NCI-H1105 (cell line): ENCODE measurements around the gene SNAPC4.
"Not testable (repeated sequence)": the region's sequence is repeated elsewhere in the genome, so short reads cannot be mapped to it uniquely, and the experiment has no call there.

Source experiments
- DNase-seq: peaks from one replicate; lab custom pipeline; 2025; lab: John Stamatoyannopoulos, UW

SNAPC4 gene

DNA sequence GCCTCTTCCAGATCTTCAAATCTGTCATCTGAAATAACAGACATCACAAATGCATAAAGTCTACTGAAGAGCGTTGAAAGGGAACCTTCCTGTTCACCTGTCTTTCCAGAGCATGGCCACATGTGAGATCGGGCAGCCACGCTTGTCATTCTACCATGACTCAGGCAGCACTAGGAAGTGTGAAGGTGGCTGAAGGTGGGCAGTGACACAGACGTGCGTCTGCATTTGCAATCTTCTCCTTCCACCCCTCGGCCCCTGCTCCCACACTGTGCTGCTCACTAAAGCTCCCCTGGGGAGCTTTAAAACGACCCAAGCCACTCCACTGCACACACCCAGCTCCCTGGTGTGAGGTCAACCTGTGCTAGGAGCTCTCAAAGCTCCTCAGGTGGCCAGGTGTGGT, 7.9 kb upstream of the SNAPC4 start:
- no peak for DNase-seq

DNA sequence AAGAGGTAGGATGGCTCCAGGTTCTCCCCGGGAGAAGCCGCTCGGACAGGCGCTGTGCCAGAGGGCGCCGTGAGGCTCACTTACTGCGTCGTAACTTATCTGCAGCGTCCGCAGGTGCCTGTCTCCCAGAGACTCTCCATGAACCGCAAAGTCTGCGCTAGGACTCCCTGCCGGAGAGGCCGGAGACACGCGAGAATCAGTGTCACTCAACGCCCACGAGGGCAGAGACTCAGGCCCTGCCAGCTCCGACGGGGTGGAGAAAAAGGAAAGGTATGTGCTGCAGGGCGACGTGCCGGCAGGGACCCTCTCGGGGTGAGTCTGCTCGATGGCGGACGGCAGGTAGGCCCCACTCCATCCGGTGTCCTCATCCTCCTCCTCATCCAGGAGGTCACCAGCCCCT, 7.1 kb upstream of the SNAPC4 start:
- DNase-seq, result not testable (repeated sequence)

DNA sequence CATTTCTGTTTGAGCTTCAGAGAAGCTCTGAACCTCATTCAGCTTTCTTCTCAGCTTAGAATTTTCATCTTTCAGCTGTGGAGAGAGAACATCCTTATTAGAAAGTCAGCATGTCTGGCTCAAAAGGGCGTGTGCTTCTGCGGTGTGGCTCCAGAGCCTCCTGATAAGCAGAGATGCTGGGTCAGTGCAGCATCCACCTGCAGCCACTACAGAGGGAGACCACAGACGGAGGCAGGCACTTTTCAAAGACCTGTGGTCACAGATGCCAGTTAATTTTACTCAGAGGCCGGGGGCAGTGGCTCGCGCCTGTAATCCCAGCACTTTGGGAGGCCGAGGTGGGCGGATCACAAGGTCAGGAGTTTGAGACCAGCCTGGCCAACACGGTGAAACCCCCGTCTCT, 5.9 kb upstream of the SNAPC4 start:
- not testable (repeated sequence) for DNase-seq

DNA sequence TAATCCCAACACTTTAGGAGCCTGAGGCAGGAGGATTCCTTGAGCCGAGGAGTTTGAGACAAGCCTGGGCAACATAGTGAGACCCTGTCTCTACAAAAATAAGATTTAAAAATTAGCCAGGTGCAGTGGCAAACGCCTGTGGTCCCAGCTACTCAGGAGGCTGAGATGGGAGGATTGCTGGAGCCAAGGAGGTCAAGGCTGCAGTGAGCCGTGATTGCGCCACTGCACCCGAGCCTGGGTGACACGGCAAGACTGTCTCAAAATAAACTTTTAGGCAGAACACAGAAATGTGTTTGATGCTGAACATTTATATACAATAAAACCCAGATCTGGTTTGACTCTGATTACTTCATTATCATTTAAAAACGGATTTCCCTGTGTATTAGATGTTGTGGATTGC, 5.5 kb upstream of the SNAPC4 start:
- DNase-seq, result no peak

DNA sequence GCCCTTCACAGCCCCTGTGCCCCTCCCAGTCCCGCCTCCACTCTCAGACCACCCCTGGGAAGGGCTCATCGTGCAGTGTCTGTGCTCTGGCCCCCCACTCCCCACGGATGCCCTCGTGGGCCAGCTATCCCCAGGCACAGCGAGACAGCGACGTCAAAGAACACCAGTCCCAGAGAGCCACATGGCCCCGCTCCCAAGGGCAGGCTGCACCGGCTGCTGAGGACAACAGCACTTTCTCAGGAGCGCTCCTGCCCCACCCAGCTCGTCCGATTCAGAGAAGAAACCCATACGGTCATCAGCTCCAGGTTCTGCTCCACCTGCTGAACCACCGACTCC, 4.8 kb upstream of the SNAPC4 start:
- DNase-seq, result no peak

DNA sequence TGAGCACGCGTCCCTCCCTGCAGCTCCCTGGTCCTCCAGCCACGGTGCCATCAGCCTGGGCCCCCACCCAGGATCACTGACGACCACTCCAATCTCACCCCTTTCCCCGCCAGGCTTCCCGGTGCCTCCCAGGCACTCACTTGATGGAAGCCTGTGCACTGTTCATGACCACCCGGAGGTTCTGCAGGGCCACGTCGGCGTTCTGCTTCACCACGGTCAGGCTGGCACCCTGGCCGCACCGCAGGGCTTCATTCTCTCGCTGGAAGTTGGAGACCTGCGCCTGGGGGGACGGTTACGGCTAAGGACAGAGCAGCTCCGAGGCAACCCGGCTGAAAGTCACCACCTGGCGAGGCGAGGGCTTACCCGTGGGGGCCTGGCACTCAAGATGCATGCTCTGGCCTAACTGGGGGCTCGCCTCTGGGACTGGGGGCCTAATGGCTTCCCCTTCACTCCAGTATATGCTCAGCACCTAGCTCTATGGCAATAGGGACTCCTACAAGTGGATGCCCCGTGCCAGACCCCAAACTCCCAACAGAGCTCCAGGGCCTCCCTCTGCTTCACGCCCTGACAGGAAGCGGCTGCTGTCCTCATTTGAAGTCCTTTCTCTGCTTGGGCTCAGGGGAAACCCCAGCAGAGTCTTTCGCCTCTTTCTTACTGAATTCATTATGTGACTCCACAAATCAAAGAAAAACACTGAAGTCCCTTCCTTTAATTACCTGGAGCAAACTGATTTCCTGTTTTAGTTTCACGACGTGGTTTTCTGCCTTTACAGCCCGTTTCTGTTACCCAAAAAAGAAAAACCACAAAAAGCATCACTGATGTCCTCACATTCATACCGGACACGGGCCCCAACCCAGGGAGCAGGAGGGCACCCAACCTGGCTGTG, 4.2 kb upstream of the SNAPC4 start:
- no peak for DNase-seq

DNA sequence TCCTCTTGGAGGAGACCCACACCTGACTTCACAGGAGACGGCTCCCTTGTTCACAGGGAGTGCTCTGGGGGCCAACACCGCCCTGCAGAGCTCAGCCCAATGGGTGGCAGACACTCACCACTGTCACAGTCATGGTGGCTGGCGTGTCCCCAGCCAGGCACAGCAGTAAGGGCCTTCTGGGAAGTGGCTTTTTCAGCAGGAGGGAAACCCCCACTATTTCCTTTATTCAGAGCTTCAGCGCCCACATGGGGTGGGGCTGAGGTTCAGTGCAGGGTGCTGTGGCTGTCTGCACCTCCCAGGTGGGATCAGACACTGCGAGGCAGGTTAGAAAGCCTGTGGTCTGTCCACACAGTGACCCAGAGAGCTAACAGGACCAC, 3.6 kb upstream of the SNAPC4 start:
- no peak for DNase-seq

DNA sequence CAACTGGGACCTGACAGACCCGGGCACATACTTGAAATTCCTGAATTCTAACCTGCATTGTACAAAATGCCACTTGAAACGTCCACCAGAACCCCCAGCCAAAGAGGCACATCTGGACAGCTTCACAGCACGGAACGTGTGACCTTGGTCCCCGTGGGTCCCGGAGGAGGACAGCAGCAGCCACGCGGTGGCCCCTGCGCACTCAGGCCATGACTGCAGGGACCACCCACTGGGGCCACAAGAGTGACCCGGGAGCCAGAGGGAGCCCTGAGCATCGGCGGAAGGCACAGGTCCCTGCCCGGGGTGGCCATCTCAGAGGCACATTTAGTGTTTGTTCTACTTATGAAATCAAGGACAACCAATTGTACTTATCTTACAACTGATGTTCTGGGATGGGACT, 2.1 kb upstream of the SNAPC4 start:
- no peak for DNase-seq

GRCh38 chr9:136401173-136401922, 1.4 kb upstream of the SNAPC4 start:
- no peak for DNase-seq

DNA sequence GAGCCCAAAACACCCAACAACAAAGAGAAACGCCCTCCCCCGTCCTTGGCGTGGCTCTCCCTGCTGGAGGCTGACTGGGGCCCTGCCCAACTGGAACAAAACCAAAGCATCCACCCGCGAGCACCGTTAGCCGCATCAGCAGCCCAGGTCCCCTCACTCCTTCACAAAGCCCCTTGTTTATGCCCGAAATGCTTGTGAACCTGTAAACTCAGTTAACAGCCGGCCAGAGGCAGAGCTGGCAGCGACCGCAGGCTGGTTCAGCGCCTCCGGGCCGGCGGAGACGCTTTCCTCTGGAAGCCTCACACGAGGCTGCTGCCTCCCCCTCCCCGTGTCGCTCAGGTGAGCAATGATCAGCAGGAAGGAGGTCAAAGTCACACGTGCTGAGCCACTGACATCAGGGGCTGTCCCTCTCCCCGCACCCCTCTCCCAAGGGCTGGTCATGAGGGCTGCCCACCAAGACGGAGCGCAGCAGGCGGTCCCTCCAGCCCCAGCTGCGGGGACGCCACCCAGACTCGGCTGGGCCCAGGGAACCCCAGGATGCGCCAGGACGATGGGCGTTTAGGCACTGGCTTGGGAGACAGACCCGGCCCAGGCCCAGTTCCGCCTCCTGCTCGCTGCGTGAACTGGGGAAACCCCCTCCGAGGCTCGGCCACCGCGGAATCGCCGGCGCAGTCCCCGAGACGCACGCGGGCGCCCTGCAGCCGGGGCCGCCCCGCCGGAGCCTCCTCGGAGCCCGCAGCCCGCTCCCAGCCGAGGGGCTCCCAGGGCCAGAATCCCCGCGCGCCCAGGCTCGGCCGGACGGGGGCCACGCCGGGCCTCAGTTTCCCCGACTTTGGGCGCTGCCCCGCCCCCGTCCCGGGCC, 563 bp downstream of the SNAPC4 start:
- DNase-seq, result no peak

GRCh38 chr9:136398286-136398685, 1.7 kb downstream of the SNAPC4 start:
- DNase-seq, result no peak

- no peak for DNase-seq
These were observed 2.3 kb downstream of the SNAPC4 start for GRCh38 chr9:136397643-136398042.

DNA sequence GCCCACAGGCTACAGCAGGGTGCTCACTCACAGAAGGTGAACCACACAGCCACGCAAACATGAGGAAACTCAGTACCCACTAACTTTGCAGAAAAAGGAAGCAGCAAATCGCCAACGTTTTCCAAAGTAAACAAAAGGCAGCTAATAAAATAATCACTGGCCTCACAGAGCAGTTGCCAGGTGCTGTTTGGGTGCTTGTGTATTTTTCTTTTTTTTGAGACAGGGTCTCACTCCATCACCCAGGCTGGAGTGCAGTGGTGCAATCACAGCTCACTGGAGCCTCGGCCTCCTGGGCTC, 3.8 kb downstream of the SNAPC4 start:
- no peak for DNase-seq

DNA sequence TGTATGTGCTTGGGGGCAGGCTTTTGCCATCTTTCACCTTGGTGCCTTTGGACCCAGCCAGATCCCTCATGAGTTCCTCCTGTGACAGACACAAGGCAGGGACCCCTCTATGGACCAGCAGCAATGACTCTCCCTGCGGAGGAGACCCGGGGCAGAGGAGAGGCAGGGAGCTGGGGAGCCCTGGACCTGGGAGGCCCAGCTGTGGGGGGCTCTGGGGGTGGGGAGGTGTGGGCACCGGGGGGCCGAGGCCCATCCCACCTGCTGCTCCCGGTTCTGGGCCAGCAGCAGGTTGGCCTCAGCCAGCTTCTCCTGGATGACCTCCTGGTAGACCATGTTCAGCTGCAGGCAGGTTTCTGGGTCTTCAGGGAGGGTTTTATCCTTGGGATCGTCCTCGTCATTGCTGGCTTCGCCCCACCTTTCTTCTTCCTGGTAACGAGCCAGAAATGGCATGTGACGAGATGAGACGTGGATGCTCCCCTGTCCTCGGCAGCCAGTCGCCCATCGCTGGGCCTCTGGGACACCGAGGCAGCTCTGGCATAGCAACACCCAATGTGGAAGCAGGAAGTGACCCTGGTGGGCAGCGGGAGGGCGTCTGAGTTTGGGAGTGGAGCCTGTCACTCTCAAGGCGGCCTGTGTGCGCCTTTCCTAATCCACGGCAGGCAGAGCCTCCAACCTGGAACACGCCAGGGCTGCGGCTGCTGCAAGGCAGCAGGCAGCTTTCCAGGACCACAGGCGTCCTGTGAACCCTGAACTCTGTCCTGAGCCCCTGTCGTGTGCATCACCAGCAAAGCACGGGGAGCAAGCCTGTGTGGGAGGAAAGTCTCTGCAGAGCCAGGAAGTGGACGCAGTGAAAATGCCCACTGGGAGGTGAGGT, 4.4 kb downstream of the SNAPC4 start:
- DNase-seq, result no peak

DNA sequence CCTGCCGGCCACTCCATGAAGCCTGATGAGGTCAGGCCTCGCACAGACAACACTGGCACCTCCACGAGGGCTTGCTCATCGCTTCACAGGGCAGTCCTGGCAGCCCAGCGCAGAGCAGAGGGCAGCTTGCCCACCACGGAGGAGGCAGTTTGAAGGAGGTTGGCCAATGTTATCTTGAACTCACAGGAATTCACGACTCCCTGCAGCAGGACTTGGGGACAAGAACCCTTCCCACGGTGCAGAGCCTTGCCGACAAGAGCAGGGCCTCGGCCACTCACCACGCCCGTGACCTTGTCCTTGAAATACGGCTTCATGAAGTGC, 5.0 kb downstream of the SNAPC4 start:
- no peak for DNase-seq

DNA sequence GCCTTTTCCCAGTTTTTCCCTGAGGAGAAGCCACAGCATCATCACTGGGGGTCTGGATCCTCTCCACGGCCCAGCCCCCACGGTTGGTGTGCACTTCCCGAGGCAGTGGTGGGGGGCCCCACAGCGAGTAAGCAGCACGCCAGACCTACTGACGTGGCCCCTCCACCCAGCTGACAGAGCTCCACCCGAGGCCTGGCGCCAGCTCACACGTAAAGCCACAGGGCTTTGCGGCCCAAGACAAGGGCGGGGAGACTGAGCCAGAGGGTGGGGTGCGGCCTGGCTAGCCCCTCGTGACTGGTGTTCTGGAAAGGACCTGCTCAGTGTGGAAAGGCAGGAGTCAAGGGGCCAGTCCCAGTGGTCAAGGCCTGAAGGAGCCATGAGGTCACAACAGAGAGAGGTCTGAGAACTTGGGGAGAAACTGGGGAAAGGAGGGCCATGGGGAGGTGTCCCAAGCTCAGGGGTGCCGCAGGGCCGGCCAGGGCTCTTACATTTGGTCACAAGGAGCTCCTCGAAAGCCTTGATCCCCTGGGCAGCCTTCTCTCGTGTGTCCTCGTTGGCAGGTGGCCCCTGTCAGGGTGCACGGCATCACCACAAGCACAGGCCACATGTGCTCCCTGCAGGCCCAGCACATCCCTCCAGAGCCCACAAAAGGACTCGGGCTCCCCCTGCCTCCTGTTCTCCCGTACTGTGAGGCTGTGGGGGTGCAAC, 5.5 kb downstream of the SNAPC4 start:
- DNase-seq, result no peak

- no peak for DNase-seq
These were observed 6.4 kb downstream of the SNAPC4 start for GRCh38 chr9:136393531-136393930.

DNA sequence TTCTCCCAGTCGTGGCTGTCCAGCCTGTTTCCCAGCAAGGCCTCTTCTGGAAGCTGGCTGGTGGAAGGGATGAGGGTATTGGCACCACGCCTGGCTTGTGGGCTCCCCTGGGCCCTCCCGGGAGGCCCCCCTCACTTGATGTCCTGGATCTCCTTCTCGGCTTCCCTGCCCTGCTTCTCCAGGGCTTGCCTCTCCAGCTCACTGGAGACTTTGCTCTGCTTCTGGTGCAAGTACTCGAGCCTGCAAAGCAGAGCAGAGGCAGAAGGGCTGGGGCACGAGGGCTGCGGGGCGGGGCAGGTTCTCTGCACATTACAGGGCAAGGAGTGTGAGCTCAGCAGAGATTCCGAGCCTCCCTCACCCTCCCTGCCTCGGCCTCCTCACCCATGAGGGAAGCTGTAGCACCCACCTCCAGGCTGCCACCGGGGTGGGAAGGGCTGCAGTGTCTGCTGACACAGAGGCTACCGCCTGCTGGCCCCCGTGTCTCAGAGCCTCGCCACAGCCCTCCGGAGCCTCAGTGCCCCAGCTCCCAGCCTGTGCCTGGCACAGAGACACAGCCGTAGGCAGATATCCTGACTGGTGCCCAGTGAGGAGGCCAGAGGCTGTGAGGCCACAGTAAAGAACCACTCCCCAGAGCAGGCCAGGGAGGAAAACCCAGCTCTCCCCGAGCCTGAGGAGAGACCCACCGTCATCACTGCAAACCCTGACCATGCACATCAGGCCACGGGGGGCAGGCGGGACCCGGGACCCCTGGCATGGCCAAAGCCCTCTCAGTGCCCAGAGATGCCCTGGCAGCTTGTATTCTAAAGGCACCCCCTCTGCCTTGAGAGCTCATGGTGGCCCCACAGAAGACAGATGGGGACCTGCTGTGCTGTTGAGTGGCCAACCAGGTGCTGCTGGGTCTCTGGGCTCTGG, 7.2 kb downstream of the SNAPC4 start:
- DNase-seq, result no peak

GRCh38 chr9:136391737-136392537, 8.0 kb downstream of the SNAPC4 start:
- no peak for DNase-seq
